Muscle layer of duodenum (tissue), 2 donors: Measurements from ENCODE around the gene MTA3.
"Not testable (repeated sequence)": the region's sequence is repeated elsewhere in the genome, so short reads cannot be mapped to it uniquely, and the experiment has no call there.

Source experiments
- H3K27ac ChIP-seq: one replicate; pipeline ENCODE4 v1.7.0; 2013; ENCODE audit warnings: mild to moderate bottlenecking, low read length
- H3K27me3 ChIP-seq: one replicate; pipeline ENCODE4 v1.7.0; 2013; ENCODE audit warnings: low read depth, mild to moderate bottlenecking, control low read depth, low read length
- H3K36me3 ChIP-seq, 2 donors: one replicate each; pipeline ENCODE4 v1.7.0; 2013; ENCODE audit warnings: low read length in 2 of 2, control low read depth in 1 of 2, mild to moderate bottlenecking in 1 of 2; ENCODE audit not compliant: insufficient read depth in 2 of 2, control insufficient read depth in 1 of 2
- H3K4me1 ChIP-seq, 2 donors: one replicate each; pipeline ENCODE4 v1.7.0; 2013; ENCODE audit warnings: low read length in 2 of 2, mild to moderate bottlenecking in 2 of 2, control low read depth in 1 of 2, moderate library complexity in 1 of 2; ENCODE audit not compliant: insufficient read depth in 2 of 2, control insufficient read depth in 1 of 2
- H3K4me3 ChIP-seq, 2 donors: one replicate each; pipeline ENCODE4 v1.7.0; 2013; ENCODE audit warnings: low read length in 2 of 2, low read depth in 1 of 2, mild to moderate bottlenecking in 1 of 2
- H3K9me3 ChIP-seq, 2 donors: one replicate each; pipeline ENCODE4 v1.7.0; 2013; ENCODE audit warnings: low read length in 2 of 2, control low read depth in 1 of 2, mild to moderate bottlenecking in 1 of 2; ENCODE audit not compliant: control insufficient read depth in 1 of 2
- donor health status: healthy.

Gene MTA3

DNA sequence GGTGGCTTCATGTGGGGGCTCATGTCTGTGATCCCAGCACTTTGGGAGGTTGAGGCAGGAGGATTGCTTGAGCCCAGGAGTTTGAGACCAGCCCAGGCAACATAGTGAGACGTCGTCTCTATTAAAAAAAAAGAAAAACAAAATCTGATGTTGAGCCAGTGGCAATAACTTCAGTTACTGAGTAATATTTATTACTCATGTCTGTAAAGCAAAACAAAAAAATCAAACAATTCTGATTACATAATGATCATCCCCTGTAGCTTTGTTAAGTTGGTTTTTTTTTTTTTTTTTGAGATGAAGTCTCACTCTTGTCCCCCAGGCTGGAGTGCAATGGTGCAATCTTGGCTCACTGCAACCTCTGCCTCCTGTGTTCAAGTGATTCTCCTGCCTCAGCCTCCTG lies 73.9 kb downstream of the MTA3 start:
- H3K36me3 ChIP-seq: peaks cover 0 to 16% of the 10 kb centered on the region in 2 donors
- H3K27ac ChIP-seq, H3K4me1 ChIP-seq: not testable (repeated sequence)

DNA sequence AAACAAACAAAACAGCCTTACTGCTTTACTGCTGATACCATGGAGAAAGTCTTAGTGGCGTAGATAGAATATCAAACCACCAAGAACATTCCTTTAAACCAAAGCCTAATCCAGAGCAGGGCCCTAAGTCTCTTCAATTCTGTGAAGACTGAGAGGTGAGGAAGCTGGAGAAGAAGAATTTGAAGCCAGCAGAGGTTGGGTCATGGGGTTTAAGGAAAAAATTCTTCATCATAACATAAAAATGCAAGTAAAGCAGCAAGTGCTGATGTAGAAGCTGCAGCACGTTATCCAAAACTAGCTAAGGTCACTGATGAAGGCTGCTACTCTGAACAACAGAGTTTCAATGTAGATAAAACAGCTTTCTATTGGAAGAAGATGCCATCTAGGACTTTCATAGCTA lies 77.1 kb downstream of the MTA3 start:
- H3K9me3 ChIP-seq: no peaks in the 10 kb centered on the region
- H3K27ac ChIP-seq: no peak overlapping the region
- H3K4me1 ChIP-seq: no peaks in the 10 kb centered on the region
- H3K27me3 ChIP-seq: no peaks in the 10 kb centered on the region
- H3K36me3 ChIP-seq: peaks cover 3 to 16% of the 10 kb centered on the region in 2 donors
- no peak overlapping the region for H3K4me3 ChIP-seq

More for the DNA sequence above, 73.9 kb downstream of the MTA3 start:
- H3K4me3 ChIP-seq, H3K27me3 ChIP-seq, H3K9me3 ChIP-seq: not testable (repeated sequence)

DNA sequence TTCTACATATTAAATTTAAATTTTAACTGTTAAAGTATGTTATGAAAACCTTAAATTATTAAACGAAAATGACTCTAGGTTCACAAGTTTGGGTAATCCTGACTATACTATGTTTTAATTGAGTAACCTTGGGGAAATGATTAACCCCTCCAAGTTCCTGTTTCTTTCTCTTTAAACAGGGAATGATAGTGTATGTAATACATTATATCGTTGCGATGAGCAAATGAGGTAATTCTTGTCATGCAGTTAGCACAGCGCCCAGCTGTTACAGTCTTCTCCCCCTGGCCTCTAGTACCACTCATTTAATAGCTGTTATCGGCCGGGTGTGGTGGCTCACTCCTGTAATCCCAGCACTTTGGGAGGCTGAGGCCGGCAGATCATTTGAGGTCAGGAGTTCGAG lies 80.4 kb downstream of the MTA3 start:
- Histone ChIP-seq H3K4me3 (no peak overlapping the region), H3K9me3 (no peaks in the 10 kb centered on the region), H3K4me1 (no peaks in the 10 kb centered on the region), H3K27ac (no peak overlapping the region), H3K27me3 (no peaks in the 10 kb centered on the region), H3K36me3 (peaks cover 3 to 16% of the 10 kb centered on the region in 2 donors)

DNA sequence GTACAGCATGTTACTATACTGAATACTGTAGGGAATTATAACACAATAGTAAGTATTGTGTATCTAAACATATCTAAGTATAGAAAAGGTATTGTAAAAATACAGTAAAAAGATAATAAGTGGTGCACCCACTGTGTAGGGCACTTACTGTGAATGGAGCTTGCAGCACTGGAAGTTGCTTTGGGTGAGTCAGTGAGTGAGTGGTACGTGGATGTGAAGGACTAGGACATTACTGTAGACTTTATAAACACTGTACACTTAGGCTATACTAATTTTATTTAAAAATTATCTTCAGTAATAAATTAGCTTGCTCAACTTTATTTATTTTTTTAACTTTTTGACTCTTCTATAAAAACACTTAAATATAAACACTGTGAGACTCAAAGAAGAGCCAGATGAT lies 82.6 kb downstream of the MTA3 start:
- no peak overlapping the region for H3K4me3 ChIP-seq

DNA sequence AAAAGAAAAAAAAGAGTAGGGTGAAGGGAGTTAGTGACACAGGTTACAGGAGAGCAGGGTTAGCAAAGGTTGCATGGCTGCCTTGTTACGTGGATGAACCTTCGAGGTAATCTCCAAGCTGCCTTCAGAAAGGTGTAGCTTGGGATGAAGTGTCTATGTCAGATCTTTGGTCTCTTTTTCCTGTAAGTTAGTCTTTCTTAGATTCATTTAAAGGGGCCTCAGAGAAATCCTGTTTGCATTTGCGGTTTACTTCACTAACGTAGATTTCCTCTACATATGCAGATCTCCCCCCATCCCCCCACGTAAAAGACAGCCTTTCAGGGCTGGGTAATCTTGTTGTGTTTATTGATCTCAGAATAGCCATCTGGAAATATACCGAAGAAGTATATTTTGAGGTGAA lies 83.7 kb downstream of the MTA3 start:
- no peak overlapping the region for H3K4me3 ChIP-seq
- H3K4me1 ChIP-seq: no peaks in the 10 kb centered on the region
- peaks cover 0 to 6% of the 10 kb centered on the region in 2 donors for H3K36me3 ChIP-seq
- no peaks in the 10 kb centered on the region for H3K9me3 ChIP-seq
- no peaks in the 10 kb centered on the region for H3K27me3 ChIP-seq
- H3K27ac ChIP-seq: no peak overlapping the region

More for the DNA sequence above, 82.6 kb downstream of the MTA3 start:
- no peak overlapping the region for H3K27ac ChIP-seq
- no peaks in the 10 kb centered on the region for H3K4me1 ChIP-seq
- H3K36me3 ChIP-seq: peaks cover 3 to 6% of the 10 kb centered on the region in 2 donors
- H3K9me3 ChIP-seq: no peaks in the 10 kb centered on the region
- H3K27me3 ChIP-seq: no peaks in the 10 kb centered on the region

DNA sequence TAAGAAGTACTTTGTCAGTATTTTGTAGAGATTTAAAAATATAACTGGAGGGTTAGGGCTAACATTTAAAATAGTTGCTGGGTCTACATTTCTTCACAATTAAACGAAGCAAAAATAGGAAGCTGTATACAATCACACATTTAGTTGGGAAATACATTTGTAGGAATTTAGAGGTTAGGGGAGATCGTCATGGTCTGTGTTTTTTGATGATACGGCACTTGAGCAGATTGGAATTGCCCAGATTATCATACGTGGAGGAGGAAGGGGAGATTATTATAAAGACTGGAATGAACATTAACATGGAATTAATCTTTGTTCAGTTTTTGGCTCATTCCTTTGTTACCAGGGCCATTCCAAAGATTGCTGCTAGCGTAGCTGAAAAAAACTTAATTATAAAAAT lies 84.6 kb downstream of the MTA3 start:
- peaks cover 0 to 6% of the 10 kb centered on the region in 2 donors for H3K36me3 ChIP-seq
- no peak overlapping the region for H3K4me3 ChIP-seq
- no peak overlapping the region for H3K27ac ChIP-seq
- H3K4me1 ChIP-seq: no peaks in the 10 kb centered on the region
- H3K27me3 ChIP-seq: no peaks in the 10 kb centered on the region
- H3K9me3 ChIP-seq: no peaks in the 10 kb centered on the region

DNA sequence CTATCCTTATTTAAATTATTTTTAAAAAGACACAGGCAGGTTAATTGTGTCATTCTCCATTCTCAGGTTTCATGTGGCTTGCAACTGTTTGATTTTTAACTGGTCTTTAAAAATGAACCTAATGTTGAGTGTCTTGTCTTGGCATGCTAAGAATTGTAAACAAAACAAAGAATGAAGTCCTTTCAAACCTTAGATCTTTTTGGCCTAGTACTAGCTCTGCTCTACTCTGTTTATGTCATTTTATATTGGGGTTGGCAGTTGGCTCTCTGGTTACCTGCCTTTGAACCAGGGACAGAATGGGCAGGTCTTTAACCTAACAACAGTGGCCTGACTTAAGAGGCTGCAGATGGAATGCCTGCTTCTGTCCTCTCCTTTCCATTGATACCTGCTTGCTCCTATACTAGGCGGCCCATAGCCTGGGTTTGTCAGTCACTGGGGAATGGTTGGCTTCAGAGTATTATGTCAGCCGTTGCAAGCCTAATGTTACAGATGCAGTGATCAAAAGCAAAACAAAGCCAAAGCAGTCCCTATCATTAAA lies 85.5 kb downstream of the MTA3 start:
- Histone ChIP-seq H3K9me3 (no peaks in the 10 kb centered on the region), H3K4me1 (no peaks in the 10 kb centered on the region), H3K27me3 (no peaks in the 10 kb centered on the region), H3K36me3 (peaks cover 0 to 3% of the 10 kb centered on the region in 2 donors), H3K4me3 (no peak overlapping the region), H3K27ac (no peak overlapping the region)

DNA sequence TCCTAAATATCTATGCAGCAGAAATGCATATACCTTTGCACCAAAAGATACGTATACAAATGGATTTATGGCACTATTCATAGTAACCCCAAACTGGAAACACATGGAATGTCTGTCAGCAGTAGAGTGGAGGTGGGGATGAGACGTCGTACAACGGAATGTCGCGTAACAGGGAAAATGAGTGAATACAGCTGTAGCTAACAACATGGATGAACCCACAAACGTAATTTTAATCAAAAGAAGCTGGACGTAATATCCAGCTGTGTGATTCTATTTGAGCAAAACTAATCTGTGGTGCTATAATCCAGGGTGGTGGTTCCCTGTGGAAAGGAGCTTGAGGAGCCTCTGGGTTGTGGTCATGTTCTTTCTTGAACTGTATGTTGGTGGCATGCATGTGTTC lies 89.9 kb downstream of the MTA3 start:
- Histone ChIP-seq H3K4me3 (no peak overlapping the region), H3K27me3 (no peaks in the 10 kb centered on the region), H3K27ac (no peak overlapping the region), H3K4me1 (peaks cover 0 to 2% of the 10 kb centered on the region in 2 donors), H3K36me3 (peaks cover 0 to 3% of the 10 kb centered on the region in 2 donors), H3K9me3 (no peaks in the 10 kb centered on the region)

DNA sequence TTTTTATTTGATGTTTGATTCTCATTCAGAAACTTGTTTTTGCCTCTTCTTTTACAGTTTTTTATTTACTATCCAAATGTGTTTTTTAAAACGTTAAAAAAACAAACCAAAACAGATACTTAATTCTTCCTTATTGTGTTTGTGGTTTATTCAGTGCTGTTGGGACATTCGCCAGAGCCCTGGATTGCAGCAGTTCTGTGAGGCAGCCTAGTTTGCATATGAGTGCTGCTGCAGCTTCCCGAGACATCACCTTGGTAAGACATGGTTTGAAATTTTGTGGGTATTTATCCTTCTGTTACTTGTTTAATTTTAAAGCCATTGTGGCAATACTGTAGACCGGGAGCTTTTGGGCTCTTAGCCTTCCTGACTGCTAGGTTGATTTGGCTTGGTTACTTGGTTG lies 91.2 kb downstream of the MTA3 start:
- H3K4me3 ChIP-seq: no peak overlapping the region
- H3K36me3 ChIP-seq: peaks cover 0 to 3% of the 10 kb centered on the region in 2 donors
- H3K27me3 ChIP-seq: no peaks in the 10 kb centered on the region
- no peak overlapping the region for H3K27ac ChIP-seq
- H3K4me1 ChIP-seq: peaks cover 0 to 5% of the 10 kb centered on the region in 2 donors
- H3K9me3 ChIP-seq: no peaks in the 10 kb centered on the region

DNA sequence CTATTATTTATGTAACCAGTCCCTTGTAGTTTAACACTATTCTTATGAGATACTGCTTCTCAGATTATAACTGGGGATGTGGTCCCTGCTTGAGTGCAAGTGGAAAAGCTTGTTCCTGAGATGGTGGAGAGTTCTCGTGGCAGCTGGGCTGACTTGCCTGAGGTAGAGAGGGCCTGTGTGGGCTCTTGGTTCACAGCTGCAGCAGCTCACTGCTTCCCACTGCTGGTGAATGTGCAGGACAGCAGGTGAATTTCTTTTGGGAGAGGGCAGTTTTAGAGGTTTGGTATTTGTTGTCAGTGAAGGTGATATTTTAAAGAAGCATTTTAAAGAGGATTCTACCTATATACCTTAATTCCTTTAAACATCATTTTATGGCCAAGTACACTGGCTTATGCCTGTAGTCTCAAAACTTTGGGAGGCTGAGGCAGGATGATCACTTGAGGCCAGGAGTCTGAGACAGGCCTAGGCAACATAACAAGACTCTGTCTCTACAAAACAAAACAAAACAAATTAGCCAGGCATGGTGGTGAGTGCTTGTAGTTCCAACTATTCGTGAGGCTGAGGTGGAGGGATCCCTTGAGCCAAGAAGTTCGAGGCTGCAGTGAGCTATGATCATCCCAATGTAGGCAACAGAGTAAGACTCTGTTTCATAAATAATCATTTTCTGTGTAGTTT lies 94.8 kb downstream of the MTA3 start:
- peaks cover 0 to 5% of the 10 kb centered on the region in 2 donors for H3K4me1 ChIP-seq
- no peaks in the 10 kb centered on the region for H3K27me3 ChIP-seq
- H3K9me3 ChIP-seq: no peaks in the 10 kb centered on the region
- H3K36me3 ChIP-seq: no peaks in the 10 kb centered on the region
- H3K27ac ChIP-seq: no peak overlapping the region
- no peak overlapping the region for H3K4me3 ChIP-seq

DNA sequence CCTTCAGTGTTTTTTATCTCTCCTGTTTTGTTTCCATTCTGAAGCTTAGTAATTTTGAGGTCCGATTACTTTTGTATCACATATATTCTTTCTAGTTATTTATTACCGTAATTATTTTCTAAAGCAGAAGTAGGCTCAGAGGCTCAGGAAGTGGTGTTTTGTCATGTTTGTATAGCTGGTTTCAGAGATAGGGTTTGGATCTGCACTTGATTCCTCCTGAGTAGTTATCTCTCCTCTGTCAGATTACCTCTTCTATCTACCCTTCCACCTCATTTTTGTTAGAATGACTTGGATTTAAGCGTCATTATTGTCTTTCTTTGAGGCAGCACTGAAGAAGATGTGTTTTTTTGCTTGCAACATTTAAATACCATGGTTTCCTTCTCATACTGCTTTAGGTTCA lies 95.4 kb downstream of the MTA3 start:
- H3K4me3 ChIP-seq: no peak overlapping the region
- H3K4me1 ChIP-seq: peaks cover 0 to 5% of the 10 kb centered on the region in 2 donors
- no peak overlapping the region for H3K27ac ChIP-seq
- H3K36me3 ChIP-seq: no peaks in the 10 kb centered on the region
- no peaks in the 10 kb centered on the region for H3K9me3 ChIP-seq
- H3K27me3 ChIP-seq: no peaks in the 10 kb centered on the region
